ENCODE results near the gene TBX10. TPM values are rescaled to one million over a fixed set of nuclear protein-coding genes. Genes with fewer than 3 reads are reported as not detected.

TBX10 gene
- total and polyA plus RNA-seq, 2 donors (not counting 3 experiments of a cell fraction or from before 2014, with no cell fraction given) = not detected

DNA sequence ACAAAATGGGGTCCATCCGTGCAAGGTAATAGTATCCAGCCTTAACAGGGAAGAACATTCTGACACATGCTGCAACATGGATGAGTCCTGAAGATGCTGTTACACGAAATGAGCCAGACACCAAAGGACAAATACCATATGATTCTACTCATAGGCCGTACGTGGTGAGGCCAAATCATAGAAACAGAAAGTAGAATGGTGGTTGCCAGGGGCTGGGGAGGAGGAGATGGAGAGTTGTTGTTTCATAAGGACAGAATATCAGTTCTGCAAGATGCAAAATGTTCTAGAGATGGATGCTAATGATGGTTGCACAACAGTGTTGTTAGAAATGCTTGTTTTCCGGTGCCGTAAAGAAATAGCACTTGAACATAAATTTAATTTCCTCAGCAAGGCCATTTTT, 2.6 kb downstream of the TBX10 start:
- dilution Hi-C loops (cut with MboI; ENCODE audit: extremely low pct_ligation_motif_present, low sequenced_read_pairs) (no loop called here), intact Hi-C loops (cut with micrococcal nuclease) (no loop called here)
- Histone ChIP-seq H3K9me1 (replicated peaks; ENCODE audit: control insufficient read depth, extremely low read depth, insufficient read depth, low read length) (no peaks in the 10 kb centered on the region), H3K4me2 (ENCODE audit: insufficient read depth, low read length) (no peak overlapping the region), H3K36me3 (ENCODE audit: control insufficient read depth in 2 of 2, extremely low read depth in 1 of 2, insufficient read depth in 2 of 2, low read length in 2 of 2) (no peaks in the 10 kb centered on the region), H4K20me1 (replicated peaks; ENCODE audit: control insufficient read depth, extremely low read depth, insufficient read depth, low read length) (no peaks in the 10 kb centered on the region), H2AFZ (ENCODE audit: low read depth, low read length) (no peak overlapping the region), H3K9me3 (replicated peaks; ENCODE audit: control insufficient read depth, insufficient read depth, low read length) (no peaks in the 10 kb centered on the region), H3K4me1 (ENCODE audit: control insufficient read depth, extremely low read depth, insufficient read depth, low read length) (no peaks in the 10 kb centered on the region), H3K27me3 (ENCODE audit: control insufficient read depth in 2 of 2, insufficient read depth in 2 of 2, low read length in 2 of 2) (no peaks in the 10 kb centered on the region), H3K79me2 (ENCODE audit: control insufficient read depth, insufficient read depth, low read length) (no peaks in the 10 kb centered on the region), H3K27ac (ENCODE audit: insufficient read depth, low read depth, low read length) (no peak overlapping the region), H3K9ac (replicated peaks; ENCODE audit: extremely low read depth, insufficient read depth, low read length) (no peak overlapping the region), H3K4me3 (replicated peaks in 1 of 3; ENCODE audit: insufficient read depth in 1 of 3, low read depth in 1 of 3, low read length in 3 of 3) (no peak overlapping the region)
- DNase-seq (ENCODE audit: low read depth, low spot score) = no peak
- ChIA-PET POLR2A (no interaction called here), CTCF (interaction anchor here (1.2 to 2.9 kb wide), 2 partner anchors 7 to 8 kb away, joined by 3 to 13 read pairs; partner anchors contain the start of gene NUDT8)
- no TSS peak for BruUV-seq (replicated peaks)
- no peak for FAIRE-seq
- no peak for TF ChIP-seq MYC (IDR thresholded peaks at IDR 0.05; ENCODE audit: low read depth, low read length)
- TF ChIP-seq POLR2A (IDR thresholded peaks at IDR 0.05; ENCODE audit: low read depth, low read length) = no peak
- TF ChIP-seq, protein P1, sequence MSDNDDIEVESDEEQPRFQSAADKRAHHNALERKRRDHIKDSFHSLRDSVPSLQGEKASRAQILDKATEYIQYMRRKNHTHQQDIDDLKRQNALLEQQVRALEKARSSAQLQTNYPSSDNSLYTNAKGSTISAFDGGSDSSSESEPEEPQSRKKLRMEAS (IDR thresholded peaks at IDR 0.05; ENCODE audit: insufficient read depth, insufficient read length) = no peak
- no peak for TF ChIP-seq GATA2 (IDR thresholded peaks at IDR 0.05; ENCODE audit: insufficient read depth, insufficient read length, low read depth, low read length)
- no peak for TF ChIP-seq JUN (IDR thresholded peaks at IDR 0.05; ENCODE audit: borderline replicate concordance, insufficient read depth, insufficient read length, low read depth)
- TF ChIP-seq POLR2AphosphoS5 (IDR thresholded peaks at IDR 0.05; ENCODE audit: insufficient read depth, low read depth, low read length) = no peak
- TF ChIP-seq EZH2 (IDR thresholded peaks at IDR 0.05; ENCODE audit: borderline replicate concordance, low read depth, low read length, severe bottlenecking) = no peak
- TF ChIP-seq, protein P2, sequence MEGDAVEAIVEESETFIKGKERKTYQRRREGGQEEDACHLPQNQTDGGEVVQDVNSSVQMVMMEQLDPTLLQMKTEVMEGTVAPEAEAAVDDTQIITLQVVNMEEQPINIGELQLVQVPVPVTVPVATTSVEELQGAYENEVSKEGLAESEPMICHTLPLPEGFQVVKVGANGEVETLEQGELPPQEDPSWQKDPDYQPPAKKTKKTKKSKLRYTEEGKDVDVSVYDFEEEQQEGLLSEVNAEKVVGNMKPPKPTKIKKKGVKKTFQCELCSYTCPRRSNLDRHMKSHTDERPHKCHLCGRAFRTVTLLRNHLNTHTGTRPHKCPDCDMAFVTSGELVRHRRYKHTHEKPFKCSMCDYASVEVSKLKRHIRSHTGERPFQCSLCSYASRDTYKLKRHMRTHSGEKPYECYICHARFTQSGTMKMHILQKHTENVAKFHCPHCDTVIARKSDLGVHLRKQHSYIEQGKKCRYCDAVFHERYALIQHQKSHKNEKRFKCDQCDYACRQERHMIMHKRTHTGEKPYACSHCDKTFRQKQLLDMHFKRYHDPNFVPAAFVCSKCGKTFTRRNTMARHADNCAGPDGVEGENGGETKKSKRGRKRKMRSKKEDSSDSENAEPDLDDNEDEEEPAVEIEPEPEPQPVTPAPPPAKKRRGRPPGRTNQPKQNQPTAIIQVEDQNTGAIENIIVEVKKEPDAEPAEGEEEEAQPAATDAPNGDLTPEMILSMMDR (IDR thresholded peaks at IDR 0.05; ENCODE audit: extremely low read depth in 1 of 2, insufficient read depth in 1 of 2, low read depth in 1 of 2, low read length in 2 of 2) = no peak
- TF ChIP-seq FOS (IDR thresholded peaks at IDR 0.05; ENCODE audit: borderline replicate concordance, insufficient read depth, low read length) = no peak
